ENCODE data around the gene NHSL2.

DNA sequence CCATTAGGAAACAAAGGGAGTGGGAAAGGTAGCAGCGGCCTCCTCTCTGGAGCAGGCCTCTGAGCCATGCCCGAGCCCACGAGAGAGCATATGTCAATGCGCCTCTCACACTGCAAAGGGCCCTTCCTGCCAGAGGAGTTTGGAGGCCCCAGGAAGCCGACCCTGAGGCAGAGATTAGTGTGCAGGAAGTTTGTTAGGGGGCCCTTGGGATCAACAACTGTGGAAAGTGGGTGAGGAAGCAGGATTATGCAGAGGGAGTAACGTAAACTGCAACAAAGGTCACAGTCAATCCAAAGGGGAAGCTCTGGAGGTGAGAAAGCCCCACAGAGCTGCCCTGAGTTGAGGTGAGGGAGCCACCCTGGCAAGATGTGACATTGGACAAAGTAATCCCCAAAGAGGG, 203.7 kb downstream of the NHSL2 start:
- TF ChIP-seq, protein P1, sequence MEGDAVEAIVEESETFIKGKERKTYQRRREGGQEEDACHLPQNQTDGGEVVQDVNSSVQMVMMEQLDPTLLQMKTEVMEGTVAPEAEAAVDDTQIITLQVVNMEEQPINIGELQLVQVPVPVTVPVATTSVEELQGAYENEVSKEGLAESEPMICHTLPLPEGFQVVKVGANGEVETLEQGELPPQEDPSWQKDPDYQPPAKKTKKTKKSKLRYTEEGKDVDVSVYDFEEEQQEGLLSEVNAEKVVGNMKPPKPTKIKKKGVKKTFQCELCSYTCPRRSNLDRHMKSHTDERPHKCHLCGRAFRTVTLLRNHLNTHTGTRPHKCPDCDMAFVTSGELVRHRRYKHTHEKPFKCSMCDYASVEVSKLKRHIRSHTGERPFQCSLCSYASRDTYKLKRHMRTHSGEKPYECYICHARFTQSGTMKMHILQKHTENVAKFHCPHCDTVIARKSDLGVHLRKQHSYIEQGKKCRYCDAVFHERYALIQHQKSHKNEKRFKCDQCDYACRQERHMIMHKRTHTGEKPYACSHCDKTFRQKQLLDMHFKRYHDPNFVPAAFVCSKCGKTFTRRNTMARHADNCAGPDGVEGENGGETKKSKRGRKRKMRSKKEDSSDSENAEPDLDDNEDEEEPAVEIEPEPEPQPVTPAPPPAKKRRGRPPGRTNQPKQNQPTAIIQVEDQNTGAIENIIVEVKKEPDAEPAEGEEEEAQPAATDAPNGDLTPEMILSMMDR (IDR thresholded peaks at IDR 0.05): no peak
- no peak for TF ChIP-seq POLR2A (IDR thresholded peaks at IDR 0.05)
